Measurements from ENCODE around the gene MGA. TPM values are rescaled to one million over a fixed set of nuclear protein-coding genes. Genes with fewer than 3 reads are reported as not detected.
A peak's percentile ranks its signal among the peaks of the same experiment; 100 is the strongest.

MGA gene
- total RNA-seq, 1 donor from 2014 or later = 71.4 TPM

DNA sequence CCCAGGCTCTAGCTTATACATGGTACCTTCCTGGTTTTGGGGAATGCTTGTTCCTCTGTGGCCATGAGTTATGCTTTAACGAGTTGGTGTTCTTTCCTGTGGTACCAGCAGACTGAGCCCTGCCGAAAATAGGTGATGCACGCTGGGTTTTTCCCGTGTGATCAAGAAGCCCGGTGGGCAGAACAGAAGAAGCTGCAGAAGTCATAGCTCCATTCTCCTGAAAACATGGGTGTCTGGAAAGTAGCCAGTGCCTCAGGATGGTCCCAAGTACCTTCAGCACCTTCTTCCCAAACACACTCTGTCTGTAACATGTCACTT is 139.2 kb downstream of the MGA start:
- H3K27ac Mint-ChIP-seq = no peak overlapping the region
- TF ChIP-seq, protein P1, sequence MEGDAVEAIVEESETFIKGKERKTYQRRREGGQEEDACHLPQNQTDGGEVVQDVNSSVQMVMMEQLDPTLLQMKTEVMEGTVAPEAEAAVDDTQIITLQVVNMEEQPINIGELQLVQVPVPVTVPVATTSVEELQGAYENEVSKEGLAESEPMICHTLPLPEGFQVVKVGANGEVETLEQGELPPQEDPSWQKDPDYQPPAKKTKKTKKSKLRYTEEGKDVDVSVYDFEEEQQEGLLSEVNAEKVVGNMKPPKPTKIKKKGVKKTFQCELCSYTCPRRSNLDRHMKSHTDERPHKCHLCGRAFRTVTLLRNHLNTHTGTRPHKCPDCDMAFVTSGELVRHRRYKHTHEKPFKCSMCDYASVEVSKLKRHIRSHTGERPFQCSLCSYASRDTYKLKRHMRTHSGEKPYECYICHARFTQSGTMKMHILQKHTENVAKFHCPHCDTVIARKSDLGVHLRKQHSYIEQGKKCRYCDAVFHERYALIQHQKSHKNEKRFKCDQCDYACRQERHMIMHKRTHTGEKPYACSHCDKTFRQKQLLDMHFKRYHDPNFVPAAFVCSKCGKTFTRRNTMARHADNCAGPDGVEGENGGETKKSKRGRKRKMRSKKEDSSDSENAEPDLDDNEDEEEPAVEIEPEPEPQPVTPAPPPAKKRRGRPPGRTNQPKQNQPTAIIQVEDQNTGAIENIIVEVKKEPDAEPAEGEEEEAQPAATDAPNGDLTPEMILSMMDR (IDR thresholded peaks at IDR 0.05; ENCODE audit: unreplicated experiment) = no peak
- no peaks in the 10 kb centered on the region for H3K9me3 Mint-ChIP-seq
- DNase-seq (ENCODE audit: low spot score in 2 of 2, unreplicated experiment in 2 of 2) = no peak
- no peak overlapping the region for H3K4me3 Mint-ChIP-seq
- peaks cover 12% of the 10 kb centered on the region for H3K36me3 Mint-ChIP-seq
- no peaks in the 10 kb centered on the region for H3K27me3 Mint-ChIP-seq (ENCODE audit: low read depth)
- H3K4me1 Mint-ChIP-seq = peaks cover 27% of the 10 kb centered on the region

DNA sequence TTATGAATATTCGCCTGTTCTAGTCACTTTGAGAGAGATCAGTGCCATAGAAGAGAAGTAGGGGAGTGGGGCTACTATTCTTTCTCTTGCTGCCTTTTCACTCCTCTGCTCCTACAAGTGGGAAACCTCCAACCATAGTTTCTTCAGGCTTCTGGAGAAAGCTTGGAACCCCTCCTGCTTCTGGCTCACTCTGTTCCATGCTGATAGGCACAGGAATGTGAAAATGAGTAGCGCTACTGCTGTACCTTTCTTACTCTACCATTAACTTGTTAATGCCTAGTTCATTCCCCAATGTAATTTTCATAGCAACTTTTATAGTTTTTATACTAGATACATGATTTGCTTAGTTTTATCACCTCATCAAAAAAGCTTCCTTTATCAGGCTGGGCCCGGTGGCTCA is 141.0 kb downstream of the MGA start:
- no peak for DNase-seq (ENCODE audit: low spot score in 2 of 2, unreplicated experiment in 2 of 2)
- peaks cover 12% of the 10 kb centered on the region for H3K36me3 Mint-ChIP-seq
- TF ChIP-seq, protein P1 (IDR thresholded peaks at IDR 0.05; ENCODE audit: unreplicated experiment) = no peak
- no peaks in the 10 kb centered on the region for H3K9me3 Mint-ChIP-seq
- H3K4me3 Mint-ChIP-seq = no peak overlapping the region
- no peak overlapping the region for H3K27ac Mint-ChIP-seq
- H3K27me3 Mint-ChIP-seq (ENCODE audit: low read depth) = no peaks in the 10 kb centered on the region
- peaks cover 33% of the 10 kb centered on the region for H3K4me1 Mint-ChIP-seq

DNA sequence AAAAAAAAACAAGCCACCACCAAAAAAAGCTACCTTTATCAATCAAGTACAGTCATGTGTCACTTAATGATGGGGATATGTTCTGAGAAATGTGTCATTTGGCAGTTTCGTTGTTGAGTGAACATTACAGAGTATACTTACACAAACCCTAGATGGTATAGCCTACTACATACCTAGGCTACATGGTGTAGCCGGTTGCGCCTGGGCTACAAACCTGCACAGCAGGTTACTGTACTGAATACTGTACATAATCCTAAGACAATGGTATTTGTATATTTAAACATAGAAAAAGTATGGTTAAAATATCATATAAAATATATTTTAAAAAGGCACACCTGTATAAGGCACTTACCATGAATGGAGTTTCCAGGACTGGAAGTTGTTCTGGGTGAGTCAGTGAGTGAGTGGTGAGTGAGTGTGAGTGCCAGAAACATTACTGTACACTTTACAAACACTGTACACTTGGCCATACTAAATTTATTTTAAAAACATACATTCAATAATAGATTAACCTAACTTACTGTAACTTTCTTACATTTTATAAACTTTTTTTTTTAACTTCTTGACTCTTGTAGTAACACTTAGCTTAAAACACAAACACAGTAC is 141.7 kb downstream of the MGA start:
- no peak for DNase-seq (ENCODE audit: low spot score in 2 of 2, unreplicated experiment in 2 of 2)
- Mint-ChIP-seq H3K4me1 (peaks cover 35% of the 10 kb centered on the region), H3K9me3 (no peaks in the 10 kb centered on the region), H3K27me3 (ENCODE audit: low read depth) (no peaks in the 10 kb centered on the region), H3K4me3 (no peak overlapping the region), H3K27ac (no peak overlapping the region), H3K36me3 (peaks cover 12% of the 10 kb centered on the region)
- TF ChIP-seq, protein P1 (IDR thresholded peaks at IDR 0.05; ENCODE audit: unreplicated experiment) = no peak

- TF ChIP-seq, protein P1 (IDR thresholded peaks at IDR 0.05; ENCODE audit: unreplicated experiment) = no peak
- peaks cover 12% of the 10 kb centered on the region for H3K36me3 Mint-ChIP-seq
- H3K9me3 Mint-ChIP-seq = no peaks in the 10 kb centered on the region
- no peak overlapping the region for H3K4me3 Mint-ChIP-seq
- H3K27me3 Mint-ChIP-seq (ENCODE audit: low read depth) = no peaks in the 10 kb centered on the region
- H3K4me1 Mint-ChIP-seq = peaks cover 28% of the 10 kb centered on the region
- no peak for DNase-seq (ENCODE audit: low spot score in 2 of 2, unreplicated experiment in 2 of 2)
- H3K27ac Mint-ChIP-seq = peak overlapping the region; percentile 88
Observed at GRCh38 chr15:41804361-41804760, 144.2 kb downstream of the MGA start.

GRCh38 chr15:41804916-41805666 is 144.9 kb downstream of the MGA start:
- no peaks in the 10 kb centered on the region for H3K27me3 Mint-ChIP-seq (ENCODE audit: low read depth)
- no peaks in the 10 kb centered on the region for H3K9me3 Mint-ChIP-seq
- H3K27ac Mint-ChIP-seq = peak overlapping the region; percentile 88
- peaks cover 28% of the 10 kb centered on the region for H3K4me1 Mint-ChIP-seq
- no peak overlapping the region for H3K4me3 Mint-ChIP-seq
- peaks cover 12% of the 10 kb centered on the region for H3K36me3 Mint-ChIP-seq
- DNase-seq (ENCODE audit: low spot score in 2 of 2, unreplicated experiment in 2 of 2) = no peak
- TF ChIP-seq, protein P1 (IDR thresholded peaks at IDR 0.05; ENCODE audit: unreplicated experiment) = no peak

All from mesothelial cell of epicardium (in vitro differentiated cells).